ENCODE measurements around the gene ARFGAP1. TPM values are rescaled to one million over a fixed set of nuclear protein-coding genes. Genes with fewer than 3 reads are reported as not detected.
A peak's percentile ranks its signal among the peaks of the same experiment; 100 is the strongest.

Gene ARFGAP1
- total and polyA plus RNA-seq, 3 experiments from 2014 or later = 22.7 to 77.5 (median 71.0) TPM

- no peaks in the 10 kb centered on the region for H3K9me3 ChIP-seq (ENCODE audit: low read length)
- DNase-seq = no peak
- no peak overlapping the region for H3K4me3 ChIP-seq (ENCODE audit: low read length)
- H3K9me3 Mint-ChIP-seq = no peaks in the 10 kb centered on the region
- H3K27ac ChIP-seq (ENCODE audit: low read depth, low read length) = no peak overlapping the region
- no peaks in the 10 kb centered on the region for H3K36me3 ChIP-seq (ENCODE audit: insufficient read depth, low read length)
- POLR2A ChIA-PET = no interaction called here
- no peak overlapping the region for H3K4me3 Mint-ChIP-seq
- no peaks in the 10 kb centered on the region for H3K4me1 Mint-ChIP-seq
- no peaks in the 10 kb centered on the region for H3K4me1 ChIP-seq (ENCODE audit: insufficient read depth, low read length)
- no peaks in the 10 kb centered on the region for H3K27me3 ChIP-seq (ENCODE audit: insufficient read depth, low read length, poor library complexity, severe bottlenecking)
- CTCF ChIA-PET = interaction anchor here (1.1 kb wide), 1 partner anchor 69 kb away, joined by 3 read pairs; no protein-coding TSS in a partner anchor
- no peaks in the 10 kb centered on the region for H3K36me3 Mint-ChIP-seq
- peaks cover 0 to 16% of the 10 kb centered on the region in 2 donors for H3K27me3 Mint-ChIP-seq
- no peak overlapping the region for H3K27ac Mint-ChIP-seq
Measured at GRCh38 chr20:63308218-63308911, 35.8 kb downstream of the ARFGAP1 start.

GRCh38 chr20:63309261-63310071 lies 36.9 kb downstream of the ARFGAP1 start:
- H3K9me3 ChIP-seq (ENCODE audit: low read length) = no peaks in the 10 kb centered on the region
- Mint-ChIP-seq H3K9me3 (no peaks in the 10 kb centered on the region), H3K4me1 (no peaks in the 10 kb centered on the region), H3K27me3 (peaks cover 2 to 16% of the 10 kb centered on the region in 2 donors), H3K36me3 (no peaks in the 10 kb centered on the region), H3K27ac (peak overlapping the region in 1 of 8 donors; percentile 65), H3K4me3 (no peak overlapping the region)
- POLR2A ChIA-PET = no interaction called here
- H3K4me1 ChIP-seq (ENCODE audit: insufficient read depth, low read length) = no peaks in the 10 kb centered on the region
- CTCF ChIA-PET = interaction anchor here (1.1 to 1.4 kb wide), 2 partner anchors 10 to 68 kb away, joined by 3 to 4 read pairs; no protein-coding TSS in a partner anchor
- H3K4me3 ChIP-seq (ENCODE audit: low read length) = no peak overlapping the region
- no peaks in the 10 kb centered on the region for H3K27me3 ChIP-seq (ENCODE audit: insufficient read depth, low read length, poor library complexity, severe bottlenecking)
- H3K36me3 ChIP-seq (ENCODE audit: insufficient read depth, low read length) = no peaks in the 10 kb centered on the region
- peak in 3 of 5 donors; percentile 13 to 19 (median 15) for DNase-seq
- no peak overlapping the region for H3K27ac ChIP-seq (ENCODE audit: low read depth, low read length)

- CTCF ChIA-PET = interaction anchor here (1.0 to 1.4 kb wide), 2 partner anchors 11 to 87 kb away, joined by 3 to 4 read pairs; no protein-coding TSS in a partner anchor
- Histone ChIP-seq H3K4me1 (ENCODE audit: insufficient read depth, low read length) (no peaks in the 10 kb centered on the region), H3K27ac (ENCODE audit: low read depth, low read length) (no peak overlapping the region), H3K27me3 (ENCODE audit: insufficient read depth, low read length, poor library complexity, severe bottlenecking) (no peaks in the 10 kb centered on the region), H3K36me3 (ENCODE audit: insufficient read depth, low read length) (no peaks in the 10 kb centered on the region), H3K4me3 (ENCODE audit: low read length) (no peak overlapping the region), H3K9me3 (ENCODE audit: low read length) (no peaks in the 10 kb centered on the region)
- Mint-ChIP-seq H3K27ac (no peak overlapping the region), H3K4me1 (no peaks in the 10 kb centered on the region), H3K9me3 (no peaks in the 10 kb centered on the region), H3K36me3 (no peaks in the 10 kb centered on the region), H3K4me3 (no peak overlapping the region), H3K27me3 (peaks cover 2 to 8% of the 10 kb centered on the region in 2 donors)
- POLR2A ChIA-PET = no interaction called here
- DNase-seq = no peak
Measured at GRCh38 chr20:63310265-63310991, 37.8 kb downstream of the ARFGAP1 start.

GRCh38 chr20:63311186-63311832 lies 38.7 kb downstream of the ARFGAP1 start:
- CTCF ChIA-PET = interaction anchor here (1.0 kb wide), 1 partner anchor 88 kb away, joined by 3 read pairs; no protein-coding TSS in a partner anchor
- POLR2A ChIA-PET = no interaction called here
- no peaks in the 10 kb centered on the region for H3K27me3 ChIP-seq (ENCODE audit: insufficient read depth, low read length, poor library complexity, severe bottlenecking)
- H3K9me3 ChIP-seq (ENCODE audit: low read length) = no peaks in the 10 kb centered on the region
- Mint-ChIP-seq H3K36me3 (no peaks in the 10 kb centered on the region), H3K4me3 (no peak overlapping the region), H3K27me3 (peaks cover 2 to 8% of the 10 kb centered on the region in 2 donors), H3K27ac (no peak overlapping the region), H3K9me3 (no peaks in the 10 kb centered on the region), H3K4me1 (no peaks in the 10 kb centered on the region)
- no peak overlapping the region for H3K27ac ChIP-seq (ENCODE audit: low read depth, low read length)
- no peaks in the 10 kb centered on the region for H3K36me3 ChIP-seq (ENCODE audit: insufficient read depth, low read length)
- no peak for DNase-seq
- H3K4me3 ChIP-seq (ENCODE audit: low read length) = no peak overlapping the region
- no peaks in the 10 kb centered on the region for H3K4me1 ChIP-seq (ENCODE audit: insufficient read depth, low read length)

- Histone ChIP-seq H3K27ac (ENCODE audit: low read depth, low read length) (no peak overlapping the region), H3K36me3 (ENCODE audit: insufficient read depth, low read length) (no peaks in the 10 kb centered on the region), H3K27me3 (ENCODE audit: insufficient read depth, low read length, poor library complexity, severe bottlenecking) (no peaks in the 10 kb centered on the region), H3K4me3 (ENCODE audit: low read length) (no peak overlapping the region), H3K9me3 (ENCODE audit: low read length) (no peaks in the 10 kb centered on the region), H3K4me1 (ENCODE audit: insufficient read depth, low read length) (no peaks in the 10 kb centered on the region)
- no peaks in the 10 kb centered on the region for H3K36me3 Mint-ChIP-seq
- ChIA-PET POLR2A (no interaction called here), CTCF (no interaction called here)
- H3K27ac Mint-ChIP-seq = no peak overlapping the region
- no peaks in the 10 kb centered on the region for H3K4me1 Mint-ChIP-seq
- DNase-seq = no peak
- peaks cover 3 to 9% of the 10 kb centered on the region in 2 donors for H3K27me3 Mint-ChIP-seq
- H3K4me3 Mint-ChIP-seq = no peak overlapping the region
- H3K9me3 Mint-ChIP-seq = no peaks in the 10 kb centered on the region
Measured at GRCh38 chr20:63311833-63312243, 39.2 kb downstream of the ARFGAP1 start.

GRCh38 chr20:63312273-63312672 lies 39.7 kb downstream of the ARFGAP1 start:
- H3K27me3 ChIP-seq (ENCODE audit: insufficient read depth, low read length, poor library complexity, severe bottlenecking) = no peaks in the 10 kb centered on the region

GRCh38 chr20:63312690-63313348 lies 40.2 kb downstream of the ARFGAP1 start:
- H3K27me3 ChIP-seq (ENCODE audit: insufficient read depth, low read length, poor library complexity, severe bottlenecking) = no peaks in the 10 kb centered on the region
- CTCF ChIA-PET = no interaction called here
- H3K27me3 Mint-ChIP-seq = peaks cover 3 to 11% of the 10 kb centered on the region in 2 donors
- no peaks in the 10 kb centered on the region for H3K36me3 ChIP-seq (ENCODE audit: insufficient read depth, low read length)
- no peaks in the 10 kb centered on the region for H3K4me1 ChIP-seq (ENCODE audit: insufficient read depth, low read length)
- H3K4me3 Mint-ChIP-seq = no peak overlapping the region
- H3K27ac Mint-ChIP-seq = no peak overlapping the region
- no peak overlapping the region for H3K4me3 ChIP-seq (ENCODE audit: low read length)
- H3K36me3 Mint-ChIP-seq = no peaks in the 10 kb centered on the region
- no peak for DNase-seq
- no peak overlapping the region for H3K27ac ChIP-seq (ENCODE audit: low read depth, low read length)
- POLR2A ChIA-PET = no interaction called here
- no peaks in the 10 kb centered on the region for H3K9me3 Mint-ChIP-seq
- H3K9me3 ChIP-seq (ENCODE audit: low read length) = no peaks in the 10 kb centered on the region
- H3K4me1 Mint-ChIP-seq = no peaks in the 10 kb centered on the region

More at GRCh38 chr20:63312273-63312672, 39.7 kb downstream of the ARFGAP1 start:
- Histone ChIP-seq H3K4me3 (ENCODE audit: low read length) (no peak overlapping the region), H3K27ac (ENCODE audit: low read depth, low read length) (no peak overlapping the region), H3K9me3 (ENCODE audit: low read length) (no peaks in the 10 kb centered on the region), H3K36me3 (ENCODE audit: insufficient read depth, low read length) (no peaks in the 10 kb centered on the region), H3K4me1 (ENCODE audit: insufficient read depth, low read length) (no peaks in the 10 kb centered on the region)
- CTCF ChIA-PET = no interaction called here
- Mint-ChIP-seq H3K9me3 (no peaks in the 10 kb centered on the region), H3K27ac (no peak overlapping the region), H3K4me1 (no peaks in the 10 kb centered on the region), H3K4me3 (no peak overlapping the region), H3K27me3 (peaks cover 3 to 11% of the 10 kb centered on the region in 2 donors), H3K36me3 (no peaks in the 10 kb centered on the region)
- DNase-seq = no peak
- POLR2A ChIA-PET = no interaction called here
